ENCODE measurements around the gene LCN12.
"Not testable (repeated sequence)": the region's sequence is repeated elsewhere in the genome, so short reads cannot be mapped to it uniquely, and the experiment has no call there.

The LCN12 gene

DNA sequence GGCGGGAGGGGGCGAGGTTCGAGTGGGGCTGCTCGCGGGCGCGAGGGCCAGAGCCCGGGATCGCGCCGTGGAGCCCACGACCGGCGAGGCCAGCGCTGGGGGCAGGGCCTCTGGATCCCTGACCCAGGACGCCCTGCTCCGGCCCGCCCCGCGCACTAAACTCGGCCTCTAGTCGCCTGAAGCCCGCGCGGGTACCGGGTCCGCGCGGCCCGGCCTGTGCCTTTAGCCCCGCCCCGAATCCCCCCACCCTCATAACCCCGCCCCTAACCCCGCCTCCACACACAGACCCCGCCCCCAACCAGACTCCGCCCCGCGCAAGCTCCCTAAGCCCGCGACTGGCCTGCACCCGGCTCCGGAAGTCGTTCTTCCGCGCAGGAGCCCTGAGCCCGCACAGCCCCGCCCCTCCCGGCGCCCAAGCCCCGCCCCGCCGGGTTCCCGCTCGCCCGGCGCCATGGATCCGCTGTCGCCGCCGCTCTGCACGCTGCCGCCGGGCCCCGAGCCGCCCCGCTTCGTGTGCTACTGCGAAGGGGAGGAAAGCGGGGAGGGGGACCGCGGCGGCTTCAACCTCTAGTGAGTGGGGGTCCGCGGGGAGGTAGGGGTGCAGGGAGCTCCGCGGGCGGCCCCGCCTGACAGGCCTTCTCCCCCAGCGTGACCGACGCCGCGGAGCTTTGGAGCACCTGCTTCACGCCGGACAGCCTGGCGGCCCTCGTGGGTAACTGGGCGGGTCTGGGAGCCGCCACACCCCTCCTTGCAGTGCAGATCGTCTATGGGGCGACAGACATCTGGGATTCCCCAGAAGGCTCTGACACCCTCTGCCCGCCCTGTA lies 40.1 kb downstream of the LCN12 start, which contains the start of gene PAXX:
TSS of gene PAXX (plus strand) at position 430 of the 826 bp plus-strand sequence. CDS start at position 452, 22 bp downstream.
- DNase-seq (ENCODE audit: low read depth), result peak; percentile 44

DNA sequence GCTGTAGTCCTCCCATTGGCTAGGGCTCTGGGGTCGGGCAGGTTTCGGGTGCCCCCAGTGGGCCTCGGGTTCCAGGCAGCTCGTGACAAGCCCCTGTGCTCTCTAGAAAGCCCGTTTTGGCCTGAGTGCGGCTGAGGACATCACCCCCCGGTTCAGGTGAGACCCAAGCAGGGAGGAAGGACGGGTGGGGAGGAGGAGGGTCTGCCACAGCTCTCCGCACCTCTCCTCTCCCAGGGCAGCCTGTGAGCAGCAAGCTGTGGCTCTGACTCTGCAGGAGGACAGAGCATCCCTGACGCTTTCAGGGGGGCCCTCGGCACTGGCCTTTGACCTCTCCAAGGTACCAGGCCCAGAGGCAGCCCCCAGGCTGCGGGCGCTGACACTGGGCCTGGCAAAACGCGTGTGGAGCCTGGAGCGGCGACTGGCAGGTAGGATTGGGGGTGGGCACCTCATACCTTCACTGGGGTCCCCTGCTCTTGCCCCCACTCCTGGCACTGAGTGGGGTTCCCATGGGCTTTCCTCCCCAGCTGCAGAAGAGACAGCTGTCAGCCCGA lies 40.8 kb downstream of the LCN12 start:
- DNase-seq (ENCODE audit: low read depth), result no peak

DNA sequence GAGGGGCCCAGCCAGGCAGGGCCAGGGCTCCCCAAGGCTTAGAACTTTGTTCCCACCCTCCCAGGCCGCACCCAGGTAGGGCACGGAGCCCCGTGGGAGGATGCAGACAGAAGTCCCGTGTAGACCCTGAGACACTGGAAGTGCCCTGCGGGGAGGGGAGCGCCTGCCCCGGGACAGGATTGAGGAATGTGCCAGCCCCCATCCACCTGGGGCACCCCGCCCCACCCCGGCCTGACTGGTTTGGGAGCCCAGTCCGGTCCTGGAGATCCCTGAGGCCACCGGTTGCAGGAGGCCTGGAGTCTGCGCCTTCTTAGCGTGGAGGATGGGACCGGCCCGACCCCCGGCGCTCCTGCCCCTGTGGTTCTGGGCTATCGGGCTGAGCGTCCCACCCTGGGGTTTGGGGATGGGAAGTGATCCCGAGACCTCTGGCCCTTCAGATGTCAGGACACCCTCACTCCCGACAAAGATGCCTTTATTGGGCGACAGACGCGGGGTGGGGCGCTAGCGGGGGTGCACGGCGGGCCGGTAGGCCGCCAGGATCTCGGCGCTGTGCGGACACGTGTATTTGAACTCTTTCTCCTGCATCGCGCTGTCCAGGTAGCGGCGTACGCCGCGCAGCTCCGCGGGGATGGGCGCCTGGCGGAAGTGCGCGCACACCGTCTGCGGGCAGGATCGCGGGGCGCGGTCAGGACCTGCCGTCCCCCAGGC lies 42.3 kb downstream of the LCN12 start:
- DNase-seq (ENCODE audit: low read depth), result no peak

DNA sequence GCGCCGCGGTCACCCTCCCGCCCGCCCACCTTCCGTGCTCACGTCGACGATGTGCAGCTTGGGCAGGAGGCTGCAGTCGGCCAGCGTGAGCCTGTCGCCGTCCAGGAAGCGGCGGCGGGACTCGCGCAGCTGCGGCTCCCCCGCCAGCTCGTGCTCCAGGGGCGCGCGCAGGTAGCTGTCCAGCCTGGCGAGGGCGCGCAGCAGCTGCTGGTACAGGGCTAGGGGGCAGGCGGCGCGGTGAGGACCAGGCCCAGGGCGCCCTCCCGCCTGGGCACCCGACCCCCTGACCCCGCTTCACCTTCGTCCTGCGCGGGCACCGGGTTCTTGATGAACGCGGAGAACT lies 42.8 kb downstream of the LCN12 start:
- no peak for DNase-seq (ENCODE audit: low read depth)

DNA sequence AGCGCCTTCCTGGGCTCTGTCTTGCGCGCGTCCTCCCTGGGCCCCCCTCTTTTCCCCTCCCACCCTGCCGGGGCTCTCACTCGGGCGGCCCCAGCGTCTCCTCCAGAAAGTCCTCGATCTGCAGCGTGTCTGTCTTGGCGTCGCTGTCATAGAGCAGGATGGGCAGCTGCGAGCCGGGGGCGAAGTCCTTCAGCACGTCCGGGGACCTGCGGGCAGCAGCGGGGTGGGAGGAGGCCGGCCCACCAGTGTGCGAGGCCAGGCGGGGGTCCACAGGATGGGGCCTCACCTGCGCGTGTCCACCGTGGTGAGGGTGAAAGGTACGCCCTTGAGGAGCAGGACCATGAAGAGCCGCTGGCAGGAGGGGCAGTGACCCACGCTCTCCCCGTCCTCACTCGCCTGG lies 43.3 kb downstream of the LCN12 start:
- no peak for DNase-seq (ENCODE audit: low read depth)

DNA sequence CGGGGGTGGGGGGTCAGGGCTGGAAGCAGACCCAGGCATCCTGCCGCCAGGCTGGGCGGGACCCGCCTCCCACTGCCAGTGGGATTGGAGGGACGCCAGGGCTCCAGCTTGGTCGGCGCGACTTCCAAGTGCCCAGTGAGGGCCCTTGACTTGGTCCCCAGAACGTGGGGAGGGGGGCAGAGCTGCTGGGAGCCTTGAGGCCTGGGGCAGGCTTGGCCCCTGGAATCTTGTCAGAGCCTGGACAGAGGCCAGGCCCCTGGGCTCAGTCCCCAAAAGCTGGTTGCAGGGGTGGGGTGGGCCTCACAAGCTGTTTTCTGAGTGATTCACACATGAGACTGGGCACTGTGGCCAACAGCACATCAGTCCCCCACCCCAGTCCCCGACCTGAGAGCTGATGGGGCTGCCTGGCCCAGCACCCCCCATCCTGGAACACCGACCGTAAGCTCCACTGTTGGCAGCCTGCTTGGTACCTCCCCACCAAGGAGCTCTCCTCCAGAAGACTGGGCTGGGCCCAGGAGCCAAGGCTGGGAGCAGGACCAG lies 43.8 kb downstream of the LCN12 start:
- DNase-seq (ENCODE audit: low read depth), result no peak

DNA sequence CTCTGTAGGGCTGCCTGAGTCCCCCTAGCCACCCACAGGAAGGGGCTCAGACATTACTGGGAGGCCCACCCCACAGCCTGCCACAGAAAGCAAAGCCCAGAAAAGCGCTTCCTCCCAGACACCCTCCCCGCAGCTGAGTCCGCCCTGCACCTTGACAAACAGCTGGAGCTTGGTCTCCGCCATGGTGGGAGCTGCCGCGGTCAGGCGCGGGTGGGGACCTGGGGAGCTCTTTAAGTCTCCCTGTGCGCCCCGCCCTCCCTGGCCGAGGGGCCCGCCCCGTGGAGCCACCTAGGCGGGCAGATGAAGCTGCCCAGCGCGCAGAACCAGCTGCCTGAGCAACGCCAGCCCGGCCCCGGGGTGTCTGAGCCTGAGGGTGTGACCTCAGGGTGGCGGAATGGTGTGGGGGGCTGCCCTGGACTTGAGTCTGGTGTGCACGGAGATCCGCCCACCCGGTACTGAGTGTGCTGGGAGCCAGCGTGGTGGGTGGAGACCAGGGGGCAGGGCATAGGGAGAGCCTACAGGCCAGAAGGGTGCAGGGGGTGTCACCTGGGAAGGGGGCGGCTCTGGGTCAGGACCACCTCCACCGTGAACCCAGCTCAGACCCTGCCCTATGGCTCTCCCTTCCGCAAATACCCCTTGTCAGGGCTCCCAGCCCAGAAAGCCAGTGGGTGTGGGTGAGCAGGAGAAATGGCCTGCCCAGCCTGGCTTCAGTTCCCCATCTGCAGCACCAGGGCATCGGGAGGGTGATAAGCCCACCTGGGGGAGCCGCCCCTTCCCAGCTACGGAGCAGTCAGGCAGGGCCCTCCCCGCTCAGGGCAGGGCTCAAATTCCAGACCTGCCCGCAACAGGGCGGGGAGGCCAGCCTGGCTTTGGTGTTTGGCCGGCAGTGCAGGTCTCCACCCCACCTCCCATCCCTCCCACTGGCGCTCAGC lies 44.6 kb downstream of the LCN12 start, which contains the start of gene CLIC3:
TSS of gene CLIC3 (minus strand) at position 208 of the 932 bp plus-strand sequence. CDS start at position 183, 25 bp downstream.
- no peak for DNase-seq (ENCODE audit: low read depth)

DNA sequence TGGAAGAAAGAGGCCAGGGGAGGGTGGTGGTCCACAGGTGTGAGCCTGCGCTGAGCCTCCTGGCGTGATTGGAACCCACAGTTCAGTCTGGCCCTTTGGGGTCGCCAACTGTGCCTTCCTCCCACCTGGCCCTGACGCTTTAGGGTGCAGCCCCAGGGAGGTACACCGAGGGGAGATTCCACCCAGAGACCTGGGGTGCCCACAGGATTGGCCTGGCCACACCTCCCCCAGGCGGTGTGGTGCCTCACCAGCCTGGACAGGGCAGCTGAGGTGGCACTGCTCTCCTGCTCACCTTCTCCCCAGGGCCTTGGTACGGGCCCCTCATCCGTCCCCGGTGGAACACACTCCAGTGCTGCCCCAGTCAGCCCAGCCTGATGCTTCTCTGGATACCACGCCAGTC lies 45.3 kb downstream of the LCN12 start:
- DNase-seq (ENCODE audit: low read depth), result no peak

DNA sequence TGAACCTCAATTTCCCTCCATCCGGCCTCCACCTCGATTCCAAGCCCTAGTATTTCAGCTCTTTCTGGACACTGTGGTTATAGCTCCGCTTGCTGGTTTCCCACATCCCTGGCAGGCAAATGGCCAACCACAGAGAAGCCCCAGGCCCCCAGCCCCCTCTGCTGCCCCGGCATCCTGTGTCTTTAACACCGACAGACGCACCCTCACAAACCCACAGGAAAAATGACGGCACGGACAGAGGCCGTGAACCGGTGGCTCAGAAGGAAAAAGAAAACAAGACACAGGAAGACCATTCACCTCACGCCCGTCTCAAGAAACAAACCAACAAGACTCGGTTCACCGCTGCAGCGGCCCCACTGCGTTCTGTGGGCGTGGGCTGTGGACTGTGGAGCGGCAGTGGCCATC lies 45.8 kb downstream of the LCN12 start:
- no peak for DNase-seq (ENCODE audit: low read depth)

DNA sequence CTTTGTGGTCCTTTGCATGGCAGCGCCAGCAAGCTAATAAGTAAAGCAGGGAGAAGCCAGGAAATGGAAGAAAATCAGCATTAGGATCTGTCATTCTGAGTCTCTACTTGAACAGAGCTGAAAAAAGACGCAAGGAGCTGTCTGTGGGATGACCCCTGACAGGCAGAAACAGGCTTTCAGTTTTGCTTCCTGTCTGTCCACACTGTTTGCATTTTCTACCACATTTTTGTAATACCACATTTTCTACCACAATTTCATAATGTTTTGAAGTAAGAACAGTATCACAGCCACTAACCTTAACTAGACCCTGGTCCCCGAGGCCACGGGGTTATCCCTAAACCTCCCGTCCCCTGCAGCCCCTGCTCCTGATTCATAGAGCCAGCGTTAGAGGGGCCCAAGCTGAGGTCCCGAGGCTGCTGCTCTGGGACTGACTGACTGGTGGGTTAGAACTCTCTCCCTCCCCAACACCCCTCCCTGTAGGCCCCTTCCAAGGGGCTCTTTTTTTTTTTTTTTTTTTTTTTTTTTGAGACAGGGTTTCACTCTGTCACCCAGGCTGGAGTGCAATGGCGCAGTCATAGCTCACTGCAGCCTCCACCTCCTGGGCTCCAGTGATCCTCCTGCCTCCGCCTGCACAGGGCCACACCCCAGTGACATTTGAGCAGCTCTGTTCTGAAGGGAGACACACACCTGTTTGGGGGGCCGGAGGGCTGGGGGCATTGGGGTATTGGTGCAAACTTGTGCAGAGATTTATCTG lies 48.3 kb downstream of the LCN12 start:
- peak; percentile 50 for DNase-seq (ENCODE audit: low read depth)

DNA sequence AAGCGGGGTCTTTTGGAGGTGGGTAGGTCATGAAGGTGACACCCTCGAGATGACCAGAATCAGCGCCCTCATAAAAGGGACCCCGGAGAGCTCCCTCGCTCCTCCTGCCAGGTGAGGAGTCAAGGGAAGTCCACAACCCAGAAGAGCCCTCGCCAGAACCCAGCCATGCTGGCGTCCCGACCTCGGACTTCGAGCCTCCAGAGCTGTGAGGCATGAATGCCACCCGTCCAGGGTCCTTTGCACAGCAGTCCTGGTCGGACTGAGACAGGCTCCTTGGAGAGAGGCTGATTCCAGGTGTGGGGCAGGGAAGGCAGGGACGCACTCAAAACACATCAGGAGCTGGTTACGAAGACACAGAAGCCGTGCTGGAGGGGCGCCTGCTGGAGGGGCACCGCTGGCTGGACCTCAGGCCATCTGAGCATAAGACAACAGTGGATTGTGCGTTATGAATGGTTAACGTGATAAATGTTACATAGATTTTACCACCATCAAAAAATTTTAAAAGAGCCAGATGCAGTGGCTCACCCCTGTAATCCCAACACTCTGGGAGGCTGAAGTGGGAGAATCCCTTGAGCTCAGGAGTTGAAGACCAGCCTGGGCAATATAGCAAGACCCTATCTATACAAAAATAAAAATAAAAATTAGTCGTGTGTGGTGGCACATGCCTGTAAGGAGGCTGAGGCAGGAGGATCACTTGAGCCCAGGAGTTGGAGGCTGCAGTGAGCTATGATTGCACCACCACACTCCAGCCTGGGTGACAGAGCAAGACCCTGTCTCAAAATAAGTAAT lies 50.0 kb downstream of the LCN12 start:
- DNase-seq (ENCODE audit: low read depth), result no peak

DNA sequence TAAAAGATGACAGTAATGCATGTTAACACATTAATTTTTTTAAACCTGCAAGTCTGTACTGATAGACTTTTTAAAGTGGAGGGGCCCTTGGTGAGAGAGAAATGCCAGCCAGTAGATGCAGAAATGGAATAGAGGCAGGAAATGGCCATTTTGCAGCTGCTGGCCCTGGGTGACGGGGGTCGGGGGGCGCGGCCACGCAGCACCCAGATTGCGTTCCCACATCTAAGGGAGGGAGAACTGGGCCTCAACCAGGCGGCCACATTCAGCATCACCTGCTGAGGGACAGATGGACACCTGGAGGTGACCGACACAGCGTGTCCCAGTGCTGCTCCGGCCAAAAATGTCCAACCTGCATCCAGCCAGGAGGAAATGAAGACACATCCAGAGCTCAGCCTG lies 50.6 kb downstream of the LCN12 start:
- no peak for DNase-seq (ENCODE audit: low read depth)

DNA sequence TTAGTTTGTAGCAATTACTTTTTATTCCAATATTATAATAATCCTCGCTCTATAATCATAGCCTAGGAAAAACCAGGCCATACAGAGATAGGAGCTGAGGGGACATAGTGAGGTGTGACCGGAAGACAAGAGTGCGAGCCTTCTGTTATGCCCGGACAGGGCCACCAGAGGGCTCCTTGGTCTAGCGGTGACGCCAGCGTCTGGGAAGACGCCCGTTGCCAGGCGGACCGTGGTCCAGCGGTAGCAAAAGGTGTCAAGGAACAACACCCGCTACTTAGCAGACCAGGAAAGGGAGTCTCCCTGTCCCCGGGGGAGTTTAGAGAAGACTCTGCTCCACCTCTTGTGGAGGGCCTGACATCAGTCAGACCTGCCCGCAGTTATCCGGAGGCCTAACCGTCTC lies 52.2 kb downstream of the LCN12 start:
- DNase-seq (ENCODE audit: low read depth), result not testable (repeated sequence)
